Fibroblast of upper back skin (primary cell): Measurements from ENCODE around the gene USP15.

Source experiments
- DNase-seq: peaks from one replicate; pipeline ENCODE4 v3.0.0-alpha.2; 2013

The USP15 gene

GRCh38 chr12:62258941-62259630 is 1.1 kb upstream of the USP15 start:
- DNase-seq = no peak

DNA sequence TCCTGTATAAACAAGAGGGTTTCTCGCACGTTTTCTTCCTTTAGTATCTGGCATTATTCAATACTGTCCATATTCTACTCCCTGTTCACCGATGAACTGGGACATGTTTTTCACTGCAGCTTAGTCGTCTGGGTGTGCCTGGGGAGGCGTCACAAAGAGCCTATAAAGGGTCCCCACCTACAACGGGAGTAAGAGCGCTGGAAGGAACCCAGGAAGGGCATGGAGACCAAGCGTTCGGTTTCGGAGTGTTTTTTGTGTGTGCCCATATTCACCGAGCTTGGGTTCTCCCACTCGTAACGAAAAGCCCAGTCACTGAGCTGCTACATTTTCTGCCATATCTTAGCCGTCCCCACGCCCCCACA is 592 bp upstream of the USP15 start:
- DNase-seq = no peak

GRCh38 chr12:62260733-62261683 is 804 bp downstream of the USP15 start:
- DNase-seq = peak; percentile 34

- DNase-seq = no peak
Measured at GRCh38 chr12:62261876-62262517, 1.8 kb downstream of the USP15 start.

GRCh38 chr12:62263232-62263631 is 3.0 kb downstream of the USP15 start:
- DNase-seq = no peak

- no peak for DNase-seq
Measured at GRCh38 chr12:62263966-62264365, 3.8 kb downstream of the USP15 start.

- no peak for DNase-seq
Measured at GRCh38 chr12:62264706-62265105, 4.5 kb downstream of the USP15 start.

- DNase-seq = no peak
Measured at GRCh38 chr12:62265511-62265910, 5.3 kb downstream of the USP15 start.

DNA sequence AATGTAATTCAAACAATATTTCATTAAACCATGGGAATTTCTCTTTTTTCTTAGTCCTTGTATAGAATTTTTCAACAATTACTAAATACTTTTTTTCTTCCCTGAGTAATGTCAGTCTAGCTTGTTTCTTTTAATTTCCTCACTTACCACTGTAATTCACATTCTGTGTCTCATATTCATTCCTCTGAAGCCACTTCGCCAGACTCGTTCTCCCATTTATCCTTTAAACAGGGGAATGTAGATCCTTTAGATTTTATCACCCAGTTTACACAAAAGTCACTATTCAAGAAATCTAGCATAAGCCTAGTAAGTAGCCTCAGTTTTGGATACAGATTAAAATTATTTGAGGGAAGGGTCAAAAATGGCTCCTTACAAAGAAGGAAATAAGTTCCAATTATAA is 6.8 kb downstream of the USP15 start:
- no peak for DNase-seq

GRCh38 chr12:62267480-62267879 is 7.3 kb downstream of the USP15 start:
- no peak for DNase-seq

DNA sequence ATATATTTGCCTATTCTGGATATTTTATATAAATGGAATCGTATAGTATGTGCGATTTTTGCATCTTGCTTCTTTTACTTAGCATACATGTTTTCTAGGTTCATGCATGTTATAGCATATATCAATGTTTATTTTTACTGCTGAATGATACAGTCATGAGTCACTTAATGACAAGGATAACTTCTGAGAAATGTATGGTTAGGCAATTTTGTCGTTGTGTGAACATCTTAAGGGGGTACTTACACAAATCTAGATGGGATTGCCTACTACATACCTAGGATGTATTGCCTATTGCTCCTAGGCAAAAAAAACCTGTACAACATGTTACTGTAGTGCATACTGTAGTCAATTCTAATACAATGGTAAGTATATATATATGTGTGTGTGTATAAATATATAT is 8.8 kb downstream of the USP15 start:
- peak; percentile 65 for DNase-seq

DNA sequence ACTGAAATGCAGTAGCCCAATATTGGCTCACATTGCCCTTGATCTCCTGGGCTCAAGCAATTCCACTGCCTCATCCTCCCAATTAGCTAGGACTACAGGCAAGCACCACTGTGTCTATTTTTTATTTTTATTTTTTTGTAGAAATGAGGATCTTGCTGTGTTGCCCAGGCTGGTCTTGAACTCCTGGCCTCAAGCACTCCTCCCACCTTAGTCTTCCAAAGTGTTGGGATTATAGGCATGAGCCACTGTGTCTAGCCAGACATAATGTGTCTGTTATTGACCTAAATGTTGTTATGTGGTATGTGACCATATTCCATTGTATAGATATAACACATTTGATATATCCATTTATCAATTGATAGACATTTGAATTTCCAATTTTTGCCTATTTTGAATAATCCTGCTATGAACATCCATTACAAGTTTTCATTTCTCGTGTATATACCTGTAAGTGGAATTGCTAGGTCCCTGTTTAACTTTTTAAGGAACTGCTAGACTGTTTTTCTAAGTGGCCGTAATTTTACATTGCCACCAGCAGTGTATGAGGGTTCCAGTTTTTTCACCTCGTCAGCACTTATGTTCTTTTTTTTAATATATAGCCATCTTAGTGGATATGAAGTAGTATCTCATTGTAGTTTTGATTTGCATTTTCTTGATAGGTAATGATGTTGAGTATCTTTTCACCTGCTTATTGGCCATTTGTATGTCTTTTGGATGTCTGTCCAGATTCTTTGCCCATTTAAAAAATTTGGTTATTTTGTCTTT is 9.4 kb downstream of the USP15 start:
- no peak for DNase-seq

DNA sequence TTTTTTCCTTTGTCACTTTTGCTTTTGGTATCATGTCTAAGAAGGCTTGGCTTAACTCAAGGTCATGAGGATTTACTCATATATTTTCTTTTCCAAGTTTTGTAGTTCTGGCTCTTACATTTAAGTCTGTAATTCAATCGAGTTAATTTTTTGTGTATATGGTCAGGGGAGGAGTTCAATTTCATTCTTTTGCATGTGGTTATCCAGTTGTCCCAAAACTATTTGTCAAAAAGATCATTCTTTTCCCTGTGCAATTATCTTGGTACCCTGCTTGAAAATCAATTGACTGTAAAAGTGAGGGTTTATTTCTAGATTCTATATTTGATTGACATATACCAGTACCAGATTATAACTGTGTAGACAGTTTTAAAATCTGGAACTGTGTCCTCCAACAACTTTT is 10.2 kb downstream of the USP15 start:
- no peak for DNase-seq

- no peak for DNase-seq
Measured at GRCh38 chr12:62270872-62271271, 10.7 kb downstream of the USP15 start.

- DNase-seq = no peak
Measured at GRCh38 chr12:62272936-62273552, 12.8 kb downstream of the USP15 start.

GRCh38 chr12:62273724-62274380 is 13.6 kb downstream of the USP15 start:
- no peak for DNase-seq

DNA sequence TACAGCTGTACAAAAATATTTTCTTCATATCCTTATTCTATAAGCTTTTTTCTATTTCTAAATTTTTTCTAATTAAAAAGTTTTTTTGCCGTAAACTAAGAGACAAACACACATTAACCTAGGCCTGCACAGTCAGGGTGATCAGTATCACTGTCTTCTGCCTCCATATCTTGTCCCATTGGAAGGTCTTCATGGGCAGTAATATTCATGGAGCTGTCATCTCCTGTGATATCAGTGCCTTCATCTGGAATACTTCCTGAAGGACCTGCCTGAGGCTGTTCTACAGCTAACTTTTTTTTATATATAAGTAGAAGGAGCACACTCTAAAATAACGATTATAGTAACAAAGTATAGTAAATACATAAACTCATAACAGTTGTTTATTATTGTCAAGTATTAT is 17.8 kb downstream of the USP15 start:
- no peak for DNase-seq

- DNase-seq = no peak
Measured at GRCh38 chr12:62279058-62279457, 18.9 kb downstream of the USP15 start.

GRCh38 chr12:62279961-62280360 is 19.8 kb downstream of the USP15 start:
- no peak for DNase-seq

DNA sequence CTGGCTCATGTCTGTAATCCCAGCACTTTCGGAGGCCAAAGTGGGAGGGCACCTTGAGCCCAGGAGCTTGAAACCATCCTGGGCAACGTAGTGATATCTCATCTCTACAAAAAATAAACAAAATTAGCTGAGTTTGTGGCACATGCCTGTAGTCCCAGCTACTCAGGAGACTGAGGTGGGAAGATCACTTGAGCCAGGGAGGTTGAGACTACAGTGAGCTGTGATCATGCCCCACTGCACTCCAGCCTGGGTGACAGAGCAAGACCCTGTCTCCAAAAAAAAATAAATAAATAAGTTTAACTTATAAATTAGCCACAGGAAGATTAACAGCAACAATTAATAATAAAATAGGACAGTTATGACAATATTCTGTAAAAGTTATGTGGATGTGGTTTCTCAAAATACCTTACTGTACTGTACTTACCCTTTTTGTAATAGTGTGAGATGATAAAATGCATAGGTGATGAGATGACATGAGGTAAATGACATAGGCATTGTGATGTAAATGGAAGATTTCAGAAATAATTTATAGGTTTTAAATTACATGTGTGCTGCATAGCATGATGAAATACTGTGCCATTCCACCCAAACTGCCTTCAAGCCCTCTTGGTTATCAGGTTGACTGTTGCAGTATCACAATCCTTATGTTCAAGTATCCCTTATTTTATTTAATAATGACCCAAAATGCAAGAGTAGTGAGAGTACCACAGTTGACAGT is 22.0 kb downstream of the USP15 start:
- peak; percentile 57 for DNase-seq

GRCh38 chr12:62284749-62285148 is 24.5 kb downstream of the USP15 start:
- DNase-seq = no peak
